ENCODE measurements around the gene IMMP2L. TPM values are rescaled to one million over a fixed set of nuclear protein-coding genes. Genes with fewer than 3 reads are reported as not detected.

IMMP2L gene
- total RNA-seq, 1 donor from 2014 or later: 19.0 TPM

- no peaks in the 10 kb centered on the region for H3K27me3 ChIP-seq (ENCODE audit: control insufficient read depth, insufficient read depth, low read length)
- DNase-seq (ENCODE audit: low read depth) (no peak), FAIRE-seq (no peak)
- no peak for TF ChIP-seq CTCF (IDR thresholded peaks at IDR 0.05; ENCODE audit: insufficient read depth, low read length, severe bottlenecking)
- H3K4me3 ChIP-seq (ENCODE audit: low read depth, low read length): no peak overlapping the region
- H3K36me3 ChIP-seq (ENCODE audit: control insufficient read depth, insufficient read depth, low read length): no peaks in the 10 kb centered on the region
These were observed 22.0 kb downstream of the IMMP2L start for GRCh38 chr7:111540199-111540815.

DNA sequence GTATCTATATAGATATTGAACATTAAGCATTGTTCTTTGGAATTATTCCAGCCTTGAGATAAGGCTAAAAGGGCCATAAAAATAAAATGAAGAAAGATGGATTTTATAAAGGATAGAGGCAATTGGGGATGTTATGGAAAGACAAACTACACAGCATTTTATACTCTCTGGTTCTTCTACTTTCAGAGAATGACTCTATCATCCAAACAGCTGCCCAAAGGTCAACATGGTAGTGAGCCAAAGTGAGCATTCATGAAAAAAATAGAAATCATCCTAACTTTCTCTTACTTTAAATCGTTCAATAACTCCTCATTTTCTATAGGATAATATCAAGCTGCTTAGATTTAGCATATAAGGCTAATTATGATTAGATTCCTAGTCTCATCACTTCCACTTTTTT is 25.2 kb downstream of the IMMP2L start:
- no peak for TF ChIP-seq CTCF (IDR thresholded peaks at IDR 0.05; ENCODE audit: insufficient read depth, low read length, severe bottlenecking)
- Histone ChIP-seq H3K36me3 (ENCODE audit: control insufficient read depth, insufficient read depth, low read length) (no peaks in the 10 kb centered on the region), H3K27me3 (ENCODE audit: control insufficient read depth, insufficient read depth, low read length) (no peaks in the 10 kb centered on the region), H3K4me3 (ENCODE audit: low read depth, low read length) (no peak overlapping the region)
- FAIRE-seq (no peak), DNase-seq (ENCODE audit: low read depth) (no peak)

DNA sequence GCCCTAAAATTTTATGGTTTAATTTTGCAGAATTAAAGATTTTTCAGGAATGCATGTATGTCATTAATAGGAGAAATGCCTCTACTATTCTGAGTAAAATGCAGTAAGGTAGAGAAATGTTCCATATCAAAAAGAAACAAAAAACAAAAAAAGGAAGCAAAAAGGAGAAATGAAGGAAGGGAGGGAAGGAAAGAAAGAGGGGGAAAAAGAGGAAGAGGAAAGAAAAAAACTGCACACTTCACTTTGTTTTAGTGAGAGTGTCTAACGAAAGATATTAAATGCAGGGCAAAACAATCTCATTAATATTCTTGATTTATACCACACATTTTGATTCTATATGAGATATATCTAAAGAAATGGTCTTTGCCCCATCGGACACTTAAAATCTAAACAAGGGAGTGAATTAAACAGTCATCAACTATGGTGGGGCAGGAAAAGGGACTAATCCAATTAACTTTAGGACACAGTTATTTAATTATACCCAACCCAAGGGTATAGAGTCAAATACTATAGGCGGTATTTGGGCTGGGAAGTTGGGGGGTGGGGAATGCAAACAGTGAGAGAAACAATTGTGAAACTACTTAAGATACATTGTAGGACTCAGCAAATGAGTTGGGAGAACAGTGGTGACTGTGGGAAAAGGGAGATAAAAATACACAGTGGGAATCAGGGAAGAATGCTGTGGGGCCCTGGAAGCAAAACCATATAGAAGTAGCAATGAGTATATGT is 27.0 kb downstream of the IMMP2L start:
- no peaks in the 10 kb centered on the region for H3K27me3 ChIP-seq (ENCODE audit: control insufficient read depth, insufficient read depth, low read length)
- no peak for FAIRE-seq
- DNase-seq (ENCODE audit: low read depth): no peak
- H3K4me3 ChIP-seq (ENCODE audit: low read depth, low read length): no peak overlapping the region
- no peaks in the 10 kb centered on the region for H3K36me3 ChIP-seq (ENCODE audit: control insufficient read depth, insufficient read depth, low read length)
- TF ChIP-seq CTCF (IDR thresholded peaks at IDR 0.05; ENCODE audit: insufficient read depth, low read length, severe bottlenecking): no peak

- Histone ChIP-seq H3K27me3 (ENCODE audit: control insufficient read depth, insufficient read depth, low read length) (no peaks in the 10 kb centered on the region), H3K4me3 (ENCODE audit: low read depth, low read length) (no peak overlapping the region), H3K36me3 (ENCODE audit: control insufficient read depth, insufficient read depth, low read length) (no peaks in the 10 kb centered on the region)
- DNase-seq (ENCODE audit: low read depth): no peak
- FAIRE-seq: no peak
- no peak for TF ChIP-seq CTCF (IDR thresholded peaks at IDR 0.05; ENCODE audit: insufficient read depth, low read length, severe bottlenecking)
These were observed 29.7 kb downstream of the IMMP2L start for GRCh38 chr7:111532625-111533024.

- no peak for TF ChIP-seq CTCF (IDR thresholded peaks at IDR 0.05; ENCODE audit: insufficient read depth, low read length, severe bottlenecking)
These were observed 30.3 kb downstream of the IMMP2L start for GRCh38 chr7:111531993-111532392.

DNA sequence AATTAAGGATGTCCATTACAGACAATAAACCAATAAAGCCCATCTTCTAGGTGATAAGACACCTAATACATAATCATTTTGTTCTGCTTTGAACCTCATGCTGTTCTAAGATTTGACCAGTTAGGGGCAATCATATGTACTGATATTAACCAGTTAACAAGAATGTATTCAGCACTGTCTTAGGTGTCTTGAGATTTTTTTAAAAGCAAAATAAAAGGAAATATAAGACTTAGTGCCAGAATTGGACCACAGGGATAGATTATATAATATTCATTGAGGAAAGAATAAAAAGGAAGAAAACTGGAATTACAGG is 32.0 kb downstream of the IMMP2L start:
- no peak for TF ChIP-seq CTCF (IDR thresholded peaks at IDR 0.05; ENCODE audit: insufficient read depth, low read length, severe bottlenecking)
- no peak for DNase-seq (ENCODE audit: low read depth)
- no peaks in the 10 kb centered on the region for H3K27me3 ChIP-seq (ENCODE audit: control insufficient read depth, insufficient read depth, low read length)
- FAIRE-seq: no peak
- H3K36me3 ChIP-seq (ENCODE audit: control insufficient read depth, insufficient read depth, low read length): no peaks in the 10 kb centered on the region
- H3K4me3 ChIP-seq (ENCODE audit: low read depth, low read length): no peak overlapping the region

More at GRCh38 chr7:111531993-111532392, 30.3 kb downstream of the IMMP2L start:
- Histone ChIP-seq H3K36me3 (ENCODE audit: control insufficient read depth, insufficient read depth, low read length) (no peaks in the 10 kb centered on the region), H3K4me3 (ENCODE audit: low read depth, low read length) (no peak overlapping the region), H3K27me3 (ENCODE audit: control insufficient read depth, insufficient read depth, low read length) (no peaks in the 10 kb centered on the region)
- FAIRE-seq (no peak), DNase-seq (ENCODE audit: low read depth) (peak; percentile 19)
